Measurements from ENCODE around the gene KCNK13.

DNA sequence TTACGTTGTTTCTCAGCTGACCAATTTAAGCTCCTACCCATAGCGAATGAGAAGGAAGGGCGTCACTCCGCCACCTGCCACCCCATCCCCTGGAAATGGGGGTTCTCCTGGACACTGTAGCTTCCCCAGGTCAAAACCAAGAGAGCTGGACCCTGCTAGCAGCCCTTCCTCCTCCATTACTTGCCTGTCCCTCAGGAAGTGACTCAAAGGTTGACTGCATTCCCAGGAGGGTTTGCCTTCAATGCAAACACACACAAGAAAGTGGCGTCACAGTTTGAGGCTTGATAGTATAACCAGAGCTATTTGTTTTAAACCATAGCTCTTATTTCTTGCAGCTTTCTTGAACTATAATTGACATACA is 79.1 kb downstream of the KCNK13 start:
- TF ChIP-seq EGR1 (IDR thresholded peaks at IDR 0.05) (no peak), YY1 (IDR thresholded peaks at IDR 0.05; ENCODE audit: low read depth) (no peak), EP300 (IDR thresholded peaks at IDR 0.05; ENCODE audit: borderline replicate concordance) (no peak), RAD21 (IDR thresholded peaks at IDR 0.05; ENCODE audit: low read depth) (no peak), TCF12 (IDR thresholded peaks at IDR 0.05; ENCODE audit: low read depth) (no peak)
- TF ChIP-seq, protein P1, sequence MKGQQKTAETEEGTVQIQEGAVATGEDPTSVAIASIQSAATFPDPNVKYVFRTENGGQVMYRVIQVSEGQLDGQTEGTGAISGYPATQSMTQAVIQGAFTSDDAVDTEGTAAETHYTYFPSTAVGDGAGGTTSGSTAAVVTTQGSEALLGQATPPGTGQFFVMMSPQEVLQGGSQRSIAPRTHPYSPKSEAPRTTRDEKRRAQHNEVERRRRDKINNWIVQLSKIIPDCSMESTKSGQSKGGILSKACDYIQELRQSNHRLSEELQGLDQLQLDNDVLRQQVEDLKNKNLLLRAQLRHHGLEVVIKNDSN (IDR thresholded peaks at IDR 0.05) = no peak
